Gastroesophageal sphincter (tissue), 3 donors: ENCODE measurements around the gene DNTT.

Experiments used
- POLR2A ChIP-seq, 2 donors: fragments of 450-650 bp; IDR thresholded peaks; one replicate each; pipeline ENCODE4 v1.6.1; 2017; ENCODE audit warnings: antibody characterized with exemption in 2 of 2, mild to moderate bottlenecking in 2 of 2, moderate library complexity in 1 of 2
- POLR2AphosphoS5 ChIP-seq: sonication (generic); formaldehyde crosslinking; IDR thresholded peaks from one replicate; pipeline ENCODE4 v1.6.1; 2017; ENCODE audit warnings: antibody characterized with exemption
- TF ChIP-seq, protein P1 (sequence below), 4 experiments: fragments of 200-600 bp in 2 of 4; fragments of 450-650 bp in 2 of 4; sonication (generic) in 1 of 4; IDR thresholded peaks; one replicate each; pipeline ENCODE4 v1.5.1; 2017 to 2019; ENCODE audit warnings: antibody characterized with exemption in 4 of 4, mild to moderate bottlenecking in 2 of 4, moderate library complexity in 2 of 4

DNA sequence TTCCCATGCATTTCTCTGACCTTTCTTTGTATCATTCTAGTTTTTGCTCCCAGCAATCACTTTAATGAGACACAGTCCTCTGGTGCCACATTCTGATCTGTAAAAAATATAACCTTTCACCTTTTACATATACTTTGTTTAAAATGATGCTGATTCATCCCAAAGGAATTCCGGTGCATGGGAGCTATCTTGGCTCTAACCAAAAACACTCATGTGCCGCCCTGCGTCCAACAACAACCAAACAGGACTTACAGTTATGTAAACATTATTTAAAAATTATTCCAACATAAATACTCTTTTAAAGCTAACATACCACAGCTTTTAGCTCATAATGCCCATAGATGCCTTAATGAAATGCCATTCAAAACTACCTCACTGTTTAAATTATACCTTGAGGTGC is 62.3 kb downstream of the DNTT start:
- TF ChIP-seq, protein P1, sequence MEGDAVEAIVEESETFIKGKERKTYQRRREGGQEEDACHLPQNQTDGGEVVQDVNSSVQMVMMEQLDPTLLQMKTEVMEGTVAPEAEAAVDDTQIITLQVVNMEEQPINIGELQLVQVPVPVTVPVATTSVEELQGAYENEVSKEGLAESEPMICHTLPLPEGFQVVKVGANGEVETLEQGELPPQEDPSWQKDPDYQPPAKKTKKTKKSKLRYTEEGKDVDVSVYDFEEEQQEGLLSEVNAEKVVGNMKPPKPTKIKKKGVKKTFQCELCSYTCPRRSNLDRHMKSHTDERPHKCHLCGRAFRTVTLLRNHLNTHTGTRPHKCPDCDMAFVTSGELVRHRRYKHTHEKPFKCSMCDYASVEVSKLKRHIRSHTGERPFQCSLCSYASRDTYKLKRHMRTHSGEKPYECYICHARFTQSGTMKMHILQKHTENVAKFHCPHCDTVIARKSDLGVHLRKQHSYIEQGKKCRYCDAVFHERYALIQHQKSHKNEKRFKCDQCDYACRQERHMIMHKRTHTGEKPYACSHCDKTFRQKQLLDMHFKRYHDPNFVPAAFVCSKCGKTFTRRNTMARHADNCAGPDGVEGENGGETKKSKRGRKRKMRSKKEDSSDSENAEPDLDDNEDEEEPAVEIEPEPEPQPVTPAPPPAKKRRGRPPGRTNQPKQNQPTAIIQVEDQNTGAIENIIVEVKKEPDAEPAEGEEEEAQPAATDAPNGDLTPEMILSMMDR (IDR thresholded peaks at IDR 0.05): no peak
- TF ChIP-seq POLR2AphosphoS5: no peak
- TF ChIP-seq POLR2A (IDR thresholded peaks at IDR 0.05): no peak
